ENCODE data around the gene HOXB4. TPM values are rescaled to one million over a fixed set of nuclear protein-coding genes. Genes with fewer than 3 reads are reported as not detected.

HOXB4 gene
- total RNA-seq: 1 to 10 TPM; 5.3 to 6.4 TPM

DNA sequence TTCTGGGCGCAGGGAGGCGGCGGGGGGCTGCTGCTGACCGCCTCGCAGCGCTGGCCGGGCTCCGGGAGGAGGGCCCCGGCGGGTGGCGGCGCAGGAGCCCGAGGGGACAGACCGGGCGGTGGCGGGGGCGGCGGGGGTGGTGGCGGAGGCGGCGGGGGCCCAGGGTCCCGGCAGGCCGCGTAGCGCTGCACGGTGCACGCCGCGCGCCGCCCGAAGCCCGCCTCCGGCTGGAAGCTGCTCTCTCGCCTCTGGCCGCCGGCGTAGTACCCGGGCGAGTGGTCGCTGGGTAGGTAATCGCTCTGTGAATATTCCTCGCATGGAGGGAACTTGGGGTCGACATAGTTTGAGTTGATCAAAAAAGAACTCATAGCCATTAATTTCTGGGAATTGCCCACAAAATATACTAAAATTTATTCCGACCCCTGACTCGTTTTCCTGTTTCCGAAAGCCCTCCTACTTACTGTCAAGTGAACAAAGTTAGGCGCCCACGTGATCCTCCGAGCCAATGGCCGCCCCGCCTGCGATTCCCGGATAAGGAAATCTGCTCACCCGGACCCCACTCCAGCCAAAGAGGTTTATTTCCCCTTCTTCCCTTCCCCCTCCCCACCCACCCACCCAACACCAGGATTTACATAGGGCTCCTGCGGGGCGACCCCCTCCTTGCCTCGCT, at the start of gene HOXB4:
TSS of gene HOXB4 (minus strand) at position 405 of the 670 bp plus-strand sequence. CDS start at position 374, 31 bp downstream.
- POLR2A ChIA-PET: interaction anchor here (0.5 to 1.4 kb wide), 5 partner anchors 23 to 495 kb away, joined by 3 read pairs; no protein-coding TSS in a partner anchor
- DNase-seq: peak; percentile 73

DNA sequence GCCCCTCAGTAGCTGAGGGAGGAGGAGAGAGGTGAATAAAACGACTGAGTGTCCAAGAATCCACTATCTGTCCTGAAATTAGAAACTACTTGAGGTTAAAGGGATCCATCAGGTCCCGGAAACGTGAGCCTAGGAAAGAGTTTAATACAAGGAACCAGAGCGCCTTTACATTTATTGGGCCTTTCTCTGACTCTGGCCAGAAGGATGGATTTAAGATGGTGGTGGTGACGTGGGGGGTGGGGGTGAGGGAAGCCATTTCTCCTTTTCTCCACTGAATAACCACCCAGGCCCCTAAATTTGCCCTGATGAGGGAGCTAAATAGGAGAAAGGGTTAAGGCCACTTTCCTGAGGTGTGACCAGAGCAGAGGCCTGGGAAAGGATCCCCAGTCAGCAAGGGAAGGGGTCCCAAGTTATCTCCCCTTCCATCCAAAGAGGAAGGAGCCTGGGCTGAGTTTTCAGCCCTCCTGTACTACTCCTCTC, 49.0 kb upstream of the HOXB4 start:
- H3K4me1 Mint-ChIP-seq: peaks cover 12% of the 10 kb centered on the region
- H3K36me3 Mint-ChIP-seq: no peaks in the 10 kb centered on the region
- no peak for DNase-seq
- POLR2A ChIA-PET: interaction anchor here (0.7 kb wide), 1 partner anchor 26 kb away, joined by 3 read pairs; no protein-coding TSS in a partner anchor
- H3K27ac Mint-ChIP-seq: no peak overlapping the region
- H3K9me3 Mint-ChIP-seq: no peaks in the 10 kb centered on the region
- no peak for ATAC-seq (ENCODE audit: low read depth)
- H3K27me3 Mint-ChIP-seq: peaks cover 86% of the 10 kb centered on the region
- peak overlapping the region; percentile 85 for H3K4me3 Mint-ChIP-seq

More for the DNA sequence above, at the start of gene HOXB4:
- H3K4me1 Mint-ChIP-seq: peaks cover 37% of the 10 kb centered on the region
- H3K27me3 Mint-ChIP-seq: peaks cover 42% of the 10 kb centered on the region
- peak within 1 kb of the TSS; percentile 74 for H3K27ac Mint-ChIP-seq
- ATAC-seq (ENCODE audit: low read depth): peak; percentile 75
- H3K36me3 Mint-ChIP-seq: peaks cover 12% of the 10 kb centered on the region
- peak within 1 kb of the TSS; percentile 94 for H3K4me3 Mint-ChIP-seq
- no peaks in the 10 kb centered on the region for H3K9me3 Mint-ChIP-seq

DNA sequence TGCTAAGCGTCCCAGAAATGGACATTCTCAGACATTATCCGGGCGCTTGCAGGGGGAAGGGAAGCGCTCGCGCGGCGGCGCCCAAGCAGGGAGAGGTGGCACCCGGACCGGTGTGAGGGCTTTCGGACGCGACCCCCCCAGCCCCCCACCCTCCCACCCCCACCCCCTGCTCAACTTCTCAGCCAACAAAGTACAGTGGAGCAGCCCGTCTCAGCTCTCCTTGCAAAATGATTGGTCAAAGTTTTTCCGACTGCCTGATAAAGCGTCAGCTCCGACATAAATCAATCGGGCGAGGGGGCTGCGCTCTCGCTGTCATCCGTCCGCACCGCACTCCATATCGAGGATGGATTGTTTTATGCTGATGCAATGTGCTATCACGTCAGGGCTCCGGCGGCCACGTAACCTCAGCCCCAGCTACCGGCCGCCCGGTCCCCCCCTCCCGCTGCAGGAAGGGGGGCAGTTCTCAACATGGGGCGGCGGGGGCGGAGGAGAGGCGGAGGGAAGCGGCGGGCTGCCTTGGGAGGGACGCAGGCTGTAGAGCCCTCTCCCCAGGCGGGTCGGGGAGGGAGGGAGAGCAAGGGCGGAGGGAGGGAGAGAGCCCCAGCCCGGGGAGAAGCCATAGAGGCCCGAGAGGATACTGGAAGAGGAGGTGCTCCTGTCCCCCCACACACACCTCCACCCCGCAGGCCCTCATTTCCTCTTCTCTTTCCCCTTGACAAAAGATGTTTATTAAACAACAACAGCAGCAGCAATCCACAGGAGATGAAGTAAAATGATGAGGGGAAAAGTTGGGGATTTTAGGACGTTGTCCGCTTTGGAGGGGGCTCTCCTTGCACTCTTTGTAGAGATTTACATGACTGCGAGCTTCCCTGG, 48.3 kb upstream of the HOXB4 start, which contains the start of gene HOXB9:
TSS of gene HOXB9 (minus strand) at position 114 of the 873 bp plus-strand sequence. CDS start at position 25, 89 bp downstream.
- Mint-ChIP-seq H3K4me1 (peaks cover 12% of the 10 kb centered on the region), H3K4me3 (peak within 1 kb of the TSS; percentile 85), H3K9me3 (no peaks in the 10 kb centered on the region), H3K27me3 (peaks cover 88% of the 10 kb centered on the region), H3K27ac (peak within 1 kb of the TSS; percentile 87), H3K36me3 (no peaks in the 10 kb centered on the region)
- POLR2A ChIA-PET: interaction anchor here (0.7 to 1.9 kb wide), 3 partner anchors 10 to 25 kb away, joined by 3 to 6 read pairs (median 5); no protein-coding TSS in a partner anchor
- ATAC-seq (ENCODE audit: low read depth): peak; percentile 35
- peak; percentile 62 for DNase-seq

DNA sequence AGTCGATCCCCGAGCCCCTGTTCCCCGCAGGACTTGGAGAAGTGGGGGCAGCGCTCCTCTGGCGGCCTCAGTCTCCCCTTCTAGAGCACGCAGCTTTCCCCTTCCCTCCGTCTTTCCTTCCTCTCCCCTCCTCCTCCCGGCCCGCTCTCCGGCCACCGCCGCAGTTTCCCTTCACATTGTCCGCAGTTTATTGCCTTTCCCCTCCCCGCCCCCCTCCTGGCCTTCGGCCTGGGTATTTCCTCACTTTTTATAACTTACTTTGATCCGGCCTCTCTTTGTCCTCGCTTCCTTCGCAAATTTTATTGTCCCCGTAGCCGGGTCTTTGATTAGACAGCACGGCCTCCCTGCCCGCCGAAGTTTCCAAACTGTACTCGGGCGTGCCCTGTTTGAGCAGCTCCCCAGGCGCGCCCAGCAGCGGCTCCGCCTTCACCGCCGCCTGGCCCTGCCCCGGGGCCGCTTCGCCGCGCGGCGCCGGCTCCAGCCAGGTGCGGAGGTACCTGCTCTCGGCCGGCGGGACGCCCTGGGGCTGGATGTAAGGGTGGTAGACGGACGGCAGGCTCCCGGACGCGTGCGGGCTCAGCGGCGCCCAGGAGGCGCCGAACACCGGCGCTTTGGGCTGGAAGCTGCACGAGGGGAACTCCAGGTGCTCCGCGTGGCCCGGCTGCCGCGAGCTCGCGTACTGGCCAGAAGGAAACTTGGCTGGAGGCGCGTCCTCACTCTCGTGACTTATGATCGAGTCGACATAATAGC, 47.5 kb upstream of the HOXB4 start:
- POLR2A ChIA-PET: interaction anchor here (1.9 kb wide), 2 partner anchors 11 to 12 kb away, joined by 5 to 6 read pairs; no protein-coding TSS in a partner anchor
- Mint-ChIP-seq H3K36me3 (no peaks in the 10 kb centered on the region), H3K27ac (peak overlapping the region; percentile 17), H3K9me3 (no peaks in the 10 kb centered on the region), H3K4me1 (peaks cover 12% of the 10 kb centered on the region), H3K4me3 (peak overlapping the region; percentile 85), H3K27me3 (peaks cover 87% of the 10 kb centered on the region)
- DNase-seq (peak; percentile 67), ATAC-seq (ENCODE audit: low read depth) (peak; percentile 62)

DNA sequence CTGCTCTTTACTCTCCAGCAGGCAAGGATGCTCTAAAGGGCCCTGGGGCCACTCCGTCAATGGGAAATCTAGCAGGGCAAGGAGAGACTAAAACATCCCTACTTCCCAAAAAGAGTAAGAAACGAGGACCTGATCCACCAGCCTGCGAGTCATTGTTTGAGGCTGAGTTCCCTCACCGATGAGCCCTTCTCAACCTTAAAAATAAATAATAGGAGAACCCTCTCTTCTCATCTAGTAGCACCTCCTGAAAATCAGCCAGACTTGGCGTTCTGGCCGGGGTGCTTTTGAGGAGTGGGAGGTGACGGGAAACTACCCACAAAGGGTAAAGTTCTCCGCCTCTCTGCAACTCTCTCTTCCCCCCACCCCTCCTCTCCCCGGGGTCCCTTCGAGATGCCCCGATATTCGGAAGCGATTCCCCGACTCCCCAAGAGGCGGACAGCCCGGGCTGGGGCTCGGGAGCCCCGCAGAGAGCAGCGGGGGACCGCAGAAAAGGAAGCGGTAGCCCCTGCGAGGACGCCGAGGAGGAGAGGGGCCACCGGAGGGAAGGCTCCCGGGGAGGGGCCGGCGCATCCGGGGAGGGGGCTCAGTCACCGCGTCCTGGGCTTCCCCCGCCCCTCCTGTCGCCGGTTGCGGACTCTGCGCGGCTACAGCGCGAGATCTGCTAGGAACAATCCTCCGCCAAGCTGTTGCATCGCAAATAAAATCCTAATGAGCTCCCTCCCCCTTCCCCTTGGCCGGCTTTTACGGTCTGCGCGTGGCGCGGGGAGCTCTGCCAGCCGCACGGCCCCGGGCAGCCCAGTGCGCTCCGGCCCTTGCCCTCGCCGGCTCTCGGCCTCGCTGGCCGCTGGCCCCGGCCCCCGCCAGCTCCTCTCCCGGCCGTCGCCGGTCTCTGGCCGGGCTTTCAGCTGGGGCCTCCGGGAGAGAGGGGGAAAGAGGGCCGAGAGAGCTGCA, 46.7 kb upstream of the HOXB4 start:
- Mint-ChIP-seq H3K4me3 (peak overlapping the region; percentile 85), H3K9me3 (no peaks in the 10 kb centered on the region), H3K36me3 (no peaks in the 10 kb centered on the region), H3K4me1 (peaks cover 12% of the 10 kb centered on the region), H3K27me3 (peaks cover 85% of the 10 kb centered on the region), H3K27ac (no peak overlapping the region)
- ATAC-seq (ENCODE audit: low read depth): no peak
- POLR2A ChIA-PET: interaction anchor here (1.9 kb wide), 2 partner anchors 11 kb away, joined by 5 to 6 read pairs; no protein-coding TSS in a partner anchor
- DNase-seq: peak; percentile 52

DNA sequence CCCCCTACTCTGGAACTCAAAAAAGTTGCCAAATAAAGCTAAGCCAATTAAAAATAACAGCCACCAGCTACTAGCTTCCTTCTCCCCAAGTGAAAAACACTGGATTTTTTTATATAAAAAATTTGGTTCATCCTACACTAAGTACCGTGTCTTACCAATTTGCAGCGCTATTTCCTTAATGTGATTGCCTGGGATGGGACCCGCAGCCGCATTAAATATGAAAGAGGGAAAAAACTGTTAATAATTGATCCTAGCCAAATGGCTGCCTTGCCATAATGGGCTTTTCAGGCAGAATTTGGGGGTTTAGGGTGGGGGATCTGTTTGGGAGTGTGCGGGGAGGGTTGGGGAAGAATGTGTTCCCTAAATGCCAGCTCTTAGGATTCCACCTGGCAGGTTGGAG, 46.0 kb upstream of the HOXB4 start:
- no peaks in the 10 kb centered on the region for H3K36me3 Mint-ChIP-seq
- H3K27ac Mint-ChIP-seq: no peak overlapping the region
- DNase-seq (no peak), ATAC-seq (ENCODE audit: low read depth) (no peak)
- POLR2A ChIA-PET: no interaction called here
- H3K4me1 Mint-ChIP-seq: peaks cover 13% of the 10 kb centered on the region
- no peaks in the 10 kb centered on the region for H3K9me3 Mint-ChIP-seq
- no peak overlapping the region for H3K4me3 Mint-ChIP-seq
- peaks cover 84% of the 10 kb centered on the region for H3K27me3 Mint-ChIP-seq

DNA sequence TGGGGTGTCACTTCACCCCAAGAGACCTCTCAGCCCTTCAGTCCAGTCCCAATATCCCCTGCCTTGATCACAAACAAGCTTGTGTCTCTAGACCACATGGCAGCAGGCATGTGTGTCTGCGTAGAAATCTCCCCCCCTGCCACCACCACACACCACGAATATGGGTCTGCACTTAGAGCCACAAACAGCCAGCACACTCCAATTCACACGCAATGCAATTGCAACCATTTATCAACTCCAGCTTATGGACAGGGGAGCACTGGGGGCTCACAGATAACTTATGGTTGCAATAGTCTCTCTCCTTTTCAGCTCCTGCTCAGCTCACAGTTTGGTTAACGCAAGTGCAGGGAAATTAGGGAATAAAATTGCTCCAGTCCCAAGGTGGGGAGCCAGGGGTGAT, 45.4 kb upstream of the HOXB4 start:
- no peak overlapping the region for H3K27ac Mint-ChIP-seq
- H3K4me1 Mint-ChIP-seq: peaks cover 15% of the 10 kb centered on the region
- ATAC-seq (ENCODE audit: low read depth): no peak
- no peaks in the 10 kb centered on the region for H3K9me3 Mint-ChIP-seq
- no peaks in the 10 kb centered on the region for H3K36me3 Mint-ChIP-seq
- DNase-seq: no peak
- H3K27me3 Mint-ChIP-seq: peaks cover 84% of the 10 kb centered on the region
- H3K4me3 Mint-ChIP-seq: no peak overlapping the region
- POLR2A ChIA-PET: no interaction called here

DNA sequence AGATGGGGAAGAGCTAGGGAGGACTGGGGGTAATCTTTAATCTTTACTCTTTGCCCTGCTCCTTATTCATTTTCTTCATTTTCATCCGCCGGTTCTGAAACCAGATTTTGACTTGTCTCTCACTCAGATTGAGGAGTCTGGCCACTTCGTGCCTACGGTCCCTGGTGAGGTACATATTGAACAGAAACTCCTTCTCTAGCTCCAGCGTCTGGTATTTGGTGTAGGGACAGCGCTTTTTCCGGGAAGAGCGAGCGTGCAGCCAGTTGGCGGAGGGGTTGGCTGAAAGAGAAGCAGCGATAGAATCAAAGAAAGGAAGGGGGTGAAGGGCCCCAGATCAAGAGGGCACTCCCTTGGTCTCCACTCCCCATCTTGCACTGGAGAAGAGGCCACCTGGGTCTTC, 44.7 kb upstream of the HOXB4 start:
- no peaks in the 10 kb centered on the region for H3K9me3 Mint-ChIP-seq
- H3K36me3 Mint-ChIP-seq: no peaks in the 10 kb centered on the region
- no peak overlapping the region for H3K4me3 Mint-ChIP-seq
- DNase-seq: no peak
- H3K4me1 Mint-ChIP-seq: peaks cover 19% of the 10 kb centered on the region
- no peak overlapping the region for H3K27ac Mint-ChIP-seq
- H3K27me3 Mint-ChIP-seq: peaks cover 84% of the 10 kb centered on the region
- ATAC-seq (ENCODE audit: low read depth): no peak
- POLR2A ChIA-PET: no interaction called here

DNA sequence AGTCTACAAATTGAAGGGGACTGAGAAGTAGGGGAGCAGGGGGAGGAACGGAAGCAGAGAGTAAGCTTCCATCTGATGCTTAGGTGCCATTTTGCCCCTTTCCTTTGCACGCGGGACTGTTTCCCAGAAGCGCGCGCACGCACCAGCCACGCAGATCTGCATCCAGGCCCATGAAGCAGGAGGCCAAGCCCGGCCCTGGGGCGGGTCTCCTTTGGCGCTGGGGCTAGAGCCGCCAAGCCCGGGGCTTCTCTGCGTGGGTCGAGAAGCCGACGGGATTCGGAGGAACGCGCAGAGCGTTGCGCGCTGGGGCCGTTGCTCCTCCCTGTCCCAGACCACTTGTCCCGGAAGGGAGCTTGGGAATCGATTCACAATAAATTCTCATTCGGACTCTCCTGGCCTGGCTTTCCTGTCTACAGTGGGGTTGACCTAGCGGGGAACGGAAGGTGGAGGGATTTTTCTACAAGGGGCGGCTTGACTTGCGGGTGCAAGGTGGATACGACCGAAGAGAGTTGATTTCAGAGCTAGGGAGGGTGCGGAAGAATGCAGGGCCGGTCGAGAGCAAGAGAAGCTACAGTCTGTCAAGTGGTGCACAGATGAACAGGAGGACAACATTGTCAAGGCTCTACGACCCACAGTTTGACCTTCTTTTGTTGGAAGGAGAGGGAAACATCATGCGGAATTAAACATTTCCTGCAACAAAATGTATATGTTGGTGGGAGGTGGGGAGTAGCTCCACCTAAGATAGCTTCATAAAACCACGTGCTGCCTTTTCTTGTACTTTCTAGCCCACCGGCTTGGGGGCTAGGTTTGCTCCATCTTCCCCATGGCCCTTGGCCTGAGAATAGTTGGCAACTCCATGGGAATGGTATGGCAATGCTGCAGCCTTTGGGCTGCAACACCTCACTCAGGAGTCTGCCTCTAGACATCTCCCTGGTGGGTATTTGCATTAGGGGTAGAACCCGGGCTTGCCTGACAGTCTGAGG, 43.6 kb upstream of the HOXB4 start:
- H3K27me3 Mint-ChIP-seq: peaks cover 84% of the 10 kb centered on the region
- H3K27ac Mint-ChIP-seq: no peak overlapping the region
- no peaks in the 10 kb centered on the region for H3K9me3 Mint-ChIP-seq
- H3K4me3 Mint-ChIP-seq: no peak overlapping the region
- DNase-seq (no peak), ATAC-seq (ENCODE audit: low read depth) (no peak)
- peaks cover 20% of the 10 kb centered on the region for H3K4me1 Mint-ChIP-seq
- POLR2A ChIA-PET: no interaction called here
- H3K36me3 Mint-ChIP-seq: no peaks in the 10 kb centered on the region

DNA sequence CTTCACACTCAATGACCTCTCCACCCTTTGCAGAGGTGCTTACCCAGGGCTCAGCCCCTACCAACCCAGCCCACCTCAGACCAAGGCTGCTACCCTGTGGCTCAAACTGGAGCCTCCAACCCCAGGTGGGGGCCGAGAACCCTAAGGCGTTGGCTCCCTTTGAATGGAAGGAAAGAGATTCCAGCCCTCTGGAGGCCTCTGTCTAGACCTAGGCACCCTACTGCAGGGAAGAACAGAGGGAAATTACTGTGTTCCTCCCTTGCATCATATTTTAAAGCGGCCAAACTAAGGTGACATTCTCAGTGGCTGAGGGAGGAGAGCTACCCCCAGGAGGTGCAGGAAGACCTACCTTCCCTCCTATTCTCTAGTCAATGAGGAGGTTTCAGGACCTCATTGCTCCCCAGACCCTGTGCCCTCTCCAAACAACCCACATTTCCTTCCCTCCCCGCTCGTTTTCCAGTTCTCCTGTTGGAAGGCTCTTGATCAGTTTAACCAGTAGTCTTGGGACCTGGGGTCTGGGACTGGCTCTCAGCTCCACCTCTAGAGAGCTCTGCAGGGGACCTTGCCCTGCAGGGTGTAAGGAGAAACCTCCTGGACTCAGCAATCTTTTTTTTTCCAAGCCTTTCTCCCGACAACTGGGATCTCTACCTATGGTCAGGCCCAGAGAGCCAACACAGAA, 42.5 kb upstream of the HOXB4 start:
- Mint-ChIP-seq H3K27ac (no peak overlapping the region), H3K9me3 (no peaks in the 10 kb centered on the region), H3K27me3 (peaks cover 87% of the 10 kb centered on the region), H3K4me3 (no peak overlapping the region), H3K4me1 (peaks cover 16% of the 10 kb centered on the region), H3K36me3 (no peaks in the 10 kb centered on the region)
- POLR2A ChIA-PET: interaction anchor here (0.6 kb wide), 1 partner anchor 577 kb away, joined by 3 read pairs; no protein-coding TSS in a partner anchor
- ATAC-seq (ENCODE audit: low read depth): no peak
- DNase-seq: no peak

All from activated naive CD8-positive, alpha-beta T cell treated with anti-CD3 and anti-CD28 coated beads, Interleukin-2, amount 10 ng/mL, durations not matched to agents 7 days and 5 days (primary cell).